GM18526 (cell line): ENCODE results near the gene RPS16.

Experiments
- POLR2A ChIP-seq: IDR thresholded peaks from 3 replicates; pipeline ENCODE4 v1.6.1; 2011; ENCODE audit not compliant: insufficient read length; ENCODE audit errors: extremely low read depth

Gene RPS16

DNA sequence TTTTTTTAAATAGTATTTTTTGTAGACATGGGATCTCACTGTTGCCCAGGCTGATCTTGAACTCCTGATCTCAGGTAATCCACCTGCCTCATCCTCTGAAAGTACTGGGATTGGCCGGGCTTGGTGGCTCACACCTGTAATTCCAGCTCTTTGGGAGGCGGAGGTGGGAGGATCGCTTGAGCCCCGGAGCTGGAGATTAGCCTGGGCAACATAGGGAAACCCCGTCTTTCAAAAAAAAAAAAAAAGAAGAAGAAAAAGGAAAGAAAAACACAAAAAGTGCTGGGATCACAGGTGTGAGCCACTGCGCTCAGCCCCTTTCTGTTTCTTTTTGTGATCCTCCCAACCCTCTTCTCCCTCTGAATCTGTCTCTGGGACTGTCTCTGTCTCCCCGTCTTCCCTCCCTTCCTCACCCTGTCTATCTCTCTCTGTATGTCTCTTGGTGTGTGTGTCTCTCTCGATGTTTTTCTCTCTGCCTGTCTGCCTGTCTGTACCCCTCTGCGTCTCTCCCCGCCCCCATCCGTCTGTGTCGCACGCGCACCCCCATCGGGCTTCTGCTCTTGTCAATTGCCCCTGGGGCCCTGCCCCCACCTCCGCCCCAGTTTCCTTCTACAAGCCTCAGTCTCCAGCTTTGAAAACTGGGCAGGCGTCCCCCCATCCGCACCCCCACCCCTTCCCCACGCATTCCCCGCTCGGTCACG is 29.6 kb downstream of the RPS16 start:
- no peak for TF ChIP-seq POLR2A

DNA sequence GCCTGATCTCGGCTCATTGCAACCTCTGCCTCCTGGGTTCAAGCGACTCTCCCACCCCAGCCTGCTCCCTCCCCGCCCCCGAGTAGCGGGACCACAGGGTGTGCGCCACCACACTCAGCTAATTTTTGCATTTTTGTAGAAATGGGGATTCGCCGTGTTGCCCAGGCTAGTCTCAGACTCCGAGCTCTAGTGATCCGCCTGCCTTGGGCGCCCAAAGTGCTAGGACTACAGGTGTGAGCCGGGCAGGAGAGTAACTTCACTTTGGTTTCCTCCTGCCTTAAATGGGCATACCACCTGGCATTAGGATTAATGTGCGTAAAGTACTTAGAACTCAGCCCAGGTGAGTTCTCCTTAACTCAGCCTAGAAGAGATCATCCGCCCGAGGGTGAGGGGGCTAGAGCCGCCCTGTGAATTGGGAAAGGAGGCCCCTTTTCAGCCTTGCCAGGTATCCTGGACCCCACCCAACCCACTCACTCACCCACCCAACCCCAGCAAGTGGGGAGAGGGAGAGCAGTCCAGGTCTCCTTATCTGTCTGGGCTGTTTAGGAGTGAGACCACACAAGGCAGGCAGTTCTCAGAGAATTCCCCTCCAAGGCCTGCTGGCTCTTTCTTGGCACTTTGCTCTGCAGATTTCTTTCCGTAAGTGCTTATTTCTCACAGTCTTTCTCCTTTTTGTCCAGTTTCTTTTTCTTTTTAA is 30.3 kb downstream of the RPS16 start:
- peak; percentile 10 for TF ChIP-seq POLR2A

DNA sequence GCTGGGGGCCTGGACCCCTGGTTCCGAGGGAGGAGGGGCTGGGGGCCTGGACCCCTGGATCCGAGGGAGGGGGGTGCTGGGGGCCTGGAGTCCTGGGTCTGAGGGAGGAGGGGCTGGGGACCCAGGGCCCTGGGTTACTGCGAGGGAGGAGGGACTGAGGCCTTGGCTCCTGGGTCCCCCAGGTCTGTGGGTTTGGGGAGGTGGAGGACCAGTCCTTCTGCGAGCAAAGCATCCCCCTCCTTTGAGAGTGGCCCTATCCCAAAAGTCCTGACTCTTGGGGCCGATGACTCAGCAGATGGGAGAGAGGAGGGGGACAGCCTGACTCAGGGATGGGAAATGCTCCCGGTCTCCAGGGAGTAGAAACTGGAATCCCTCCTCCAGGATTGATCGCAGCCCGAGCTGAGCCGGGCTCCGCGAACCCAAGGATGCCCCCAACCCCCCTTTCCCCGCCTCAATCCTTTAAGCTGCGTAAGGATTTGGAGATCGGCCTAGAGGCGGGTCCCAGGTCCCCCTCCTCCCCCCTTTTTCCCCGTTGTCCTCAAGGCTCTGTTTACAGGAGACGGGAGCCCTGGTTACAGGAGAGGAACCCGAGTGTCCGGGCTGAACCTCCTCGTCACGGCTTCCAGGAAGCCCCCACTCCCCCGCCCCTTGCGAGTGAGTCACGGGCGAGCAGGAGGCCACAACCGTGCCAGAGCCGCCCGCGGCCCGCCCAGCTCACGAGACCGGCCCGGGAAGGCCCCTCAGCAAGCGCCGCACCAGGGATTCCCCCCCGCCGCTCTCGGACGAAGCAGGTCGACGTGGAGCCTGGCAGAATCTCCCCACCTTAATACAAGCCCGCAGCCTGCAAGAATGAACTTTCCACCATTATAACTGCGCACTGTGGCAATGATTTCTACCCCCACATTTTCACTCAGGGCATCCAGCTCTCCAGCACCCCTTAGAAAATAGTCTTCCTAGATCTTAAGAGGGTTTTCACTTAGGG is 32.1 kb downstream of the RPS16 start:
- peak; percentile 53 for TF ChIP-seq POLR2A

DNA sequence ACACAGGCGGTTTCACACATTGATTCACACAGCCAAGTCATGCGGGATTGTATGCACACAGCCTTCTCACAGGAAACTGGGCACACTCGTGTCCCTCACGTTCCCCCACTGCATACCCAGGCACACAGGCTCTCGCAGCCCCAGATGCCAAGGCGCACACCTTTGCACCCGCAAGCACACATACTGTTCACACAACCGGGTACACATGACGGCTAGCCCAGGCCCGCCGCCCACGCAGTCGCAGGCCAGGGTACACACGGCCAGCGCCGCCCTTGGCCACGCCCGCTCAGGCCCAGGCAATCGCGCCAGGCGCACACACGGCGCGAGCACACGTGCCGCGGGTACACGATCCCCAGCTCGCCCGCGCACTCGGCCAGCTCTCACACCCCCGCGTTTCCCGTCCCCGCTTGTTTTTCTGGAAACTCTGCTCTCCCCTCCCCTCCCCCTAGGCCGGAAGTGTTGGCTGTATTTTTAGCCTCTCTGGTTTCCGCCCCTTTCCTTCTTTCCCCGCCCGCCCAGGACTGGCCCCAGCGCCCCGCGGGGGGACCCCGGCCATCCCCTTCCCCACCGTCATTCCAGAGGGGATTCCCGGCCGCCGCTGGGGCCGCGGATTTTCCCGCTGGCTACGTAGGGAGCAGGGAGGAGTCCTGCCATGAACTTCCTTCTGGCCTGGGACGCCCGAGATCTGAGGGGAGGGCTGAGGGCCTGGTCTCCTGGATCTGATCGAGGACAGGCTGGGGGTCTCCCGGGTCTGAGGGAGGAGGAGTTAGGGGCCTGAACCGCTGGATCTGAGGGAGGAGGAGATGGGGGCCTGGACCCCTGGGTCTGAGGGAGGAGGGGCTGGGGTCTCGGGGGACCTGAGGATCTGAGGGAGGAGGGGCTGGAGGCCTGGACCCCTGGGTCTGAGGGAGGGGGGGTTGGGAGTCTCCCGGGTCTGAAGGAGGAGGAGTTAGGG is 33.1 kb downstream of the RPS16 start:
- TF ChIP-seq POLR2A, result peak; percentile 60

DNA sequence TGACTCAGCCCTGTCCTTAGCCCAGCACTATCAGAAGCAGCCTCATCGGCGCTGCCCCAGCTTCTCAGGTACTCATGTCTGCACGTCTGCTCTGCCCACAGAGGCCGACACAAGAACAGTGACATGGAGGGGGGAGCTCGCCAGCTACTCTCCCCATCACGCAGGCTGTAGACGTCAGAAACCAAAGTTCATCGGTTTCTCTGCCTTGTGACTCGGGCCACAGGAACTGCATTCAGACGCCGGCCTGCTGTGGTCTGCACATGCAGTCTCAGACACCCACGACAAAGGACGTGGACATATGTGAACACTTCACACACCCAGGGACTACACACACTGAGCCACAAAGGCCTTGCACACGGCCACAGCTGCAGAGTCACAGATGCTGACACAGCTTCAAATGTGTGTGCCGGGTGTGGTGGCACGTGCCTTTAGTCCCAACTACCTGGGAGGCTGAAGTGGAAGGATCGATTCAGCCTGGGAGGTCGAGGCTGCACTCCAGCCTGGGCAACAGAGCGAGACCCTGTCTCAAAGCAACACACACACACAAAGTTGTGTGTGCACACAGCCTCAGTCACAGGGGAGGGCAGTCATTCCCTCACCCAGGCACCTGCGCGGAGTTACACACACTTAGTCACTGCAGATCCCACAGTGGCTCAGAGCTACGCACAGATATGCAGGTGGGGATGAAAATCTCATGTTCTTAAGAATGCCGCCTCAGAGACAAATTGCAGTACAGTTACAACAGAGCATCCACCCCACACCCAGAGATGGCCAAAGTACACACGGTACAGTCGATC is 34.0 kb downstream of the RPS16 start:
- peak; percentile 55 for TF ChIP-seq POLR2A

DNA sequence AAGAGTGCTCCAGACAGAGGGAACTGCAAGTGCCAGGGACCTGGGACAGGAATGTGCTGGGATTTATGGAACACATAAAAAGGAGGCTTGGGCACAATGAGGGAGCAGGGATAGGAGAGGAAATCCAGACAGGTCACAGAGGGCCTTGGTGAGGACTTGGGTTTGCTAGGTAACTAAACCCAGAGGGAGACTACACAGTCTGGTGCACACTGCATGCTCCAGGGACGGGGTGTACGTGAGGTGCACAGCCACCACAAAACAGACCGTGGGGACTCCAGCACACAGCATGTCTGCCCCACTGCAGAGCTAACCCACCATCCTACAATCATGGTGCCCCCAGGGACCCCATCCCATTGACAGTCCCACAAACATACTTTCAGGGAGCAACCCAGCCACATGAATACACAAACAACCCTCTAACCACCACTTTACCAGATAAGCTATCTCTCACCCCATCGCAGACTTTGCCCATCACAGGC is 34.6 kb downstream of the RPS16 start:
- TF ChIP-seq POLR2A, result no peak

DNA sequence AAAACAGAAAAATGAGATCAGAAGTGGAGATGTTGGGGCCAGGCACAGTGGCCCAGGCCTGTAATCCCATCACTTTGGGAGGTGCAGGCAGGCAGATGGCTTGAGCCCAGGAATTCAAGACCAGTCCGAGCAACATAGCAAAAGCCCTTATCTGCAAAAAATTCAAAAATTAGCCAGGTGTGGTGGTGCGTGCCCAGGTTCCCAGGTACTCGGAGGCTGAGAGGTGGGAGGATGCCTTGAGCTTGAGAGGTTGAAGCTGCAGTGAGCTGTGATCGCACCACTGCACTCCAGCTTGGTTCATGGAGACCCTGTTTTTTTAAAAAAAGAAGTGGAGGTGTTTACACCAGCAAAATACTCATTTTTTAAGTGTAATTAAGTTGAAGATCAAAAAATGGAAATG is 35.7 kb downstream of the RPS16 start:
- no peak for TF ChIP-seq POLR2A

DNA sequence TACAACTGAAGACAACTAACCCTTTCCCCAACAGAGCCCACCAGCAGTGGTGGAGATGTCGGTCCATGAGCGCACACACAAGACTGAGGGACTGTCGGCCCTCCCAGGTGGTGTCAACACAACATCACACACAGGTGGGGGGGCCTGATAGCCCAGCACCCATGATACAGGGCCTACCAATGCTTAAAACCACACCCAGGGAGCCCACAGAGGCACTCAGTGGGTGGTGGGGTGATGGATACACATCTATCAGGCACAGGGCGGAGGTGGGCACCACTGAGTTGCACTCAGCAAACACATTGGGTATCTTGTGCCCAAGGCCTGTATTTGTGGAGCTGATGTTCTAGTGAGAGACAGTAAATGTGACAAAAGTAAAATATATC is 36.1 kb downstream of the RPS16 start:
- TF ChIP-seq POLR2A, result no peak

DNA sequence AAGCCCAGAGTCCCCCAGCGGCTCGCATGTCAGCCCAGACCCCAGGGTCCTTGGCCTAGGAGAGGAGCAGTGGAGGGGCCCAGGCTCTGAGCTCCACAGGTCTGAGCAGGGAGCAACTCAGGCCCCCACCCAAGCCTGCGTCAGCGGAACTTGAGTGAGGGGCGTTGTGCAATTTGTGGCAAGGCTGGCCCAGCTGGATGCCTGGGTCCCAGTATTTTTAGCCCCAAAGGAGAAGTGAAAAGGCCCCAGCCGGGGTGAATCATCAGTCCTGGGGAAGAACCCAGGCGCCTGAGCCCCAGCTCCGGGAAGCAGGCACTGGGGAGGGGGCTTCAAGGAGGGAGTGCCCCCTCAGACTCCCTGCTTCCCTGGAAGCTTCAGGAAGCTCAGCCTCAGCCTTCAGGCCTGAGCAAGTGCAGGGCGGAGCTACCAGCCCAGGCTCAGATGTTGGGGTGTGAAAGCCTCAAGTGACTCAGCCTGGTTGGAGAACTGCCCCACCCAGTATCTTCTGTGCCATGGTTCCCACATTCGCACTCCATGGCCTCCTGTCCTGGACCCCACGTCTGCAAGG is 37.4 kb downstream of the RPS16 start:
- peak; percentile 23 for TF ChIP-seq POLR2A

DNA sequence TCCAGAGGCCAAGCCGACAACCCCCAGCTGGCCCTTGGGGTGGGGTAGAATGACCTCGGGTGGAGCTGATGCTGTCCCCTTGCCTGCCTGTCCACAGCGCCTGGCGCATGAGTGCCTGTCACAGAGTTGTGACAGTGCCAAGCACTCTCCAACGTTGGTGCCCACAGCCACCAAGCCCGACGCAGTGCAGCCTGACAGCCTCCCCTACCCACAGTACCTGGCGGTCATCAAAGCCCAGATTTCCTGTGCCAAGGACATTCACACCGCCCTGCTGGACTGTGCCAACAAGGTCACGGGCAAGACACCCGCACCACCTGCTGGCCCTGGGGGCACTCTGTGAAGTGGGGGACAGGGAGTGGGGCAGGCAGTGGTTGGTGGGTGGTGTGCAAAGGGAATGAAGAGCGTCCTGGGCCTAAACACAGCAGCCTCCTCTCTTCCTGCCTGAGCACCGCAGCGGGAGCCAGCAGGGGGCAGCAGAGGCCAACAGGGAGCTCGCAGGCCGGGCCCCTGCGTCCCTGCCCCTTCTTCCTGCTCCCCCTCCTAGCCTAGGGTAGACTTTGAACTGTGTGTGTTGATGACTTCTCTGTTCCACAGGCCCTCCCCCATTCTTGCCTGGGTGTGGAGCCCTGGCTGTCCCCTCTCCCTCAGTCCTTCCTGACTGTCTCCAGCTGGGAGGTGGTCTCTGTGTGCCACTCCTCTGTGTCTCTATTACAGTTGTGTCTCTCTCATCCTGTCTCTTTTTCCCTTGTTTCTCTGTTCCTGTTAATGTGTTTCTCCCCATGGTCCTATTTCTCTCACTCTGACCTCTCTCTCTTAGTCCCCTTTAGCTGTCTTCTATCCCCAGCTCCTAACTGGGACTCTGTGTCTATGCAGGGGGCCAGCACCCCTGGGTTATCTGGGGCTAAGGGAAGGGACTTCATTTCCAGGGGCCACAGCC is 38.1 kb downstream of the RPS16 start:
- peak; percentile 21 for TF ChIP-seq POLR2A

DNA sequence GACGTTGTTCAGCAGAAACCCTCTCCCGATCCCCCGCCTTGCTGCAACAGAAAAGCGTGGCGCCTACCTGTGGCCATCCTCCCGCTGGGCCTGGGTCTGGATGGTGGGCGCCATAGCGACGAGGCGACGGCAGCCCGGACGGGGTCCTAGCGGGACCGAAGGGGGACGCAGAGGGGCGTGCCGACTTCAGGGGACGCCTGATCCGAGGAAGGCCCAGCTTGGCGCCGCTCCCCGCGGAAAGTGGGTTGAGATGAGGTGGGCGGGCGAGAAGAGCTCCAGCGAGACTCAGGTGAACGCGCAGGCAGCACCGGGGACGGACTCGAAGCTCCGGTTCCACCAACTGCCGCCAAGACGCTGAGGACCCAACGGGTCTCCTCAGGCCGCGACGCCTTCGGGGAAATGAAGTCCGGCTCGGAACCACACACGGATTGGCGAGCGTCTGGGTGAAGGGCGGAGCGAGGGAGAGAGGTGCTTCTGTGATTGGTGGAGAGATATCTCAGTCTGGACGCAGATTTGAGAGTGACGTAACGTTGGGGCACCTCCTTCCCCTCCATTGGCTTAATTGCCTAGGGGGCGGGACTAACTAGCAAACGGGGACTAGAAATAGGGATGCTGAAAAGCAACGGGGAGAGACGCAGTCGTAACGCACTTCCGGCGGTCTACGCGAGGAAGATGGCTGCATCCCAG is 44.9 kb downstream of the RPS16 start, which contains the start of the genes MED29 and PAF1:
Gene MED29, plus strand, starts transcription at position 628 of the 687 bp plus-strand sequence. Its CDS starts 45 bp downstream, at position 673.
Gene PAF1, minus strand, starts transcription at position 356 of the 687 bp plus-strand sequence. Its CDS starts 242 bp downstream, at position 114.
- peak; percentile 97 for TF ChIP-seq POLR2A

DNA sequence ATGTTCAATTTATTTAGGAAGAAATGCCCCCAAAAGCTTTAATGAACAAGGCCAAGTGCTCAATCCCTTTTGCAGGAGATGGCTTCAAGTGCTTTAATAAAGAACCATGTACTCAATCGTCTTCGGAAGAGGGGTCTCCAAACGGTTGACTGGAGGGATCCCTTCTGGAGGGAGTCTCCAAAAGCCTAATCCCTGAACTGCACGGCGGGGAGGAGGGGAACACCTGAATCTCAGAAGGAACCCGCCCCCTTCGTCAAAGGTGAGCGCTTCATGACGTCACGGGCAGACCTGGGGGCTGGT is 45.3 kb downstream of the RPS16 start:
- TF ChIP-seq POLR2A, result no peak
